Upper lobe of left lung (tissue), 4 donors: ENCODE data around the gene ANXA10.

Experiments used
- EP300 ChIP-seq, 4 donors: sonication (generic); formaldehyde crosslinking; IDR thresholded peaks; one replicate each; pipeline ENCODE4 v1.5.1; 2017; ENCODE audit warnings: antibody characterized with exemption in 4 of 4, control low read depth in 2 of 4
- TF ChIP-seq, protein P1 (sequence below), 6 experiments: fragments of 450-650 bp in 4 of 6; fragments of 200-600 bp in 2 of 6; sonication (generic) in 2 of 6; IDR thresholded peaks; one replicate each; pipeline ENCODE4 v1.5.1; 2016 to 2019; ENCODE audit warnings: antibody characterized with exemption in 6 of 6

DNA sequence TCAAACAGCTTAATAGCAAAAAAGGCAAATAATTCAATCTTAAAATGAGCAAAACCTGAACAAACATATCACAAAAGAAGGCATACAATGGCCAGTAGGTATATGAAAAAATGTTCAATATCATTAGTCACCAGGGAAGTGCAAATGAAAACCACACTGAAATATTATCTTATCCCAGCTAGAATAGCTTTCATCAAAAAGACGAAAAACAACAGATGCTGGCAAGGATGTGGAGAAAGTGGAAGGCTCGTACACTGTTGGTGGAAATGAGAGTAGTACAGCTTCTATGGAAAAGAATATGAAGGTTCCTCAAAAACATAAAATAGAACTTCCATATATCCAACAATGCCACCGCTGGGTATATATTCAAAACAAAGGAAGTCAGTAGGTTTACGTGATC is 29.3 kb upstream of the ANXA10 start:
- TF ChIP-seq EP300 (IDR thresholded peaks at IDR 0.05), result no peak
- TF ChIP-seq, protein P1, sequence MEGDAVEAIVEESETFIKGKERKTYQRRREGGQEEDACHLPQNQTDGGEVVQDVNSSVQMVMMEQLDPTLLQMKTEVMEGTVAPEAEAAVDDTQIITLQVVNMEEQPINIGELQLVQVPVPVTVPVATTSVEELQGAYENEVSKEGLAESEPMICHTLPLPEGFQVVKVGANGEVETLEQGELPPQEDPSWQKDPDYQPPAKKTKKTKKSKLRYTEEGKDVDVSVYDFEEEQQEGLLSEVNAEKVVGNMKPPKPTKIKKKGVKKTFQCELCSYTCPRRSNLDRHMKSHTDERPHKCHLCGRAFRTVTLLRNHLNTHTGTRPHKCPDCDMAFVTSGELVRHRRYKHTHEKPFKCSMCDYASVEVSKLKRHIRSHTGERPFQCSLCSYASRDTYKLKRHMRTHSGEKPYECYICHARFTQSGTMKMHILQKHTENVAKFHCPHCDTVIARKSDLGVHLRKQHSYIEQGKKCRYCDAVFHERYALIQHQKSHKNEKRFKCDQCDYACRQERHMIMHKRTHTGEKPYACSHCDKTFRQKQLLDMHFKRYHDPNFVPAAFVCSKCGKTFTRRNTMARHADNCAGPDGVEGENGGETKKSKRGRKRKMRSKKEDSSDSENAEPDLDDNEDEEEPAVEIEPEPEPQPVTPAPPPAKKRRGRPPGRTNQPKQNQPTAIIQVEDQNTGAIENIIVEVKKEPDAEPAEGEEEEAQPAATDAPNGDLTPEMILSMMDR (IDR thresholded peaks at IDR 0.05), result no peak
